OCI-LY3 (cell line): ENCODE data around the gene ZDBF2.
"Not testable (repeated sequence)": the region's sequence is repeated elsewhere in the genome, so short reads cannot be mapped to it uniquely, and the experiment has no call there.

Experiments
- H2AFZ ChIP-seq: fragments of 200-600, 300-600 bp; shearing (Covaris generic); 2 replicates; pipeline ENCODE4 v1.6.0; 2014; ENCODE audit warnings: antibody characterized with exemption, low read depth, low read length
- H3K27ac ChIP-seq: fragments of 200-600, 300-600 bp; sonication (generic); 2 replicates; pipeline ENCODE4 v1.5.1; 2014; ENCODE audit warnings: mild to moderate bottlenecking, low read length, moderate library complexity, mixed read lengths
- H3K27me3 ChIP-seq: fragments of 200-600, 300-600 bp; sonication (generic); 2 replicates; pipeline ENCODE4 v1.6.1; 2014; ENCODE audit warnings: low read depth, low read length, mixed read lengths
- H3K36me3 ChIP-seq: fragments of 200-600, 300-600 bp; sonication (generic); replicated peaks from 2 replicates; pipeline ENCODE3; 2014; ENCODE audit warnings: low read depth, low read length, mixed read lengths
- H3K4me1 ChIP-seq: fragments of 300-600, 200-600 bp; sonication (generic); 2 replicates; pipeline ENCODE4 v1.6.1; 2014; ENCODE audit warnings: low read length, mixed read lengths
- H3K4me2 ChIP-seq: fragments of 200-600, 300-600 bp; sonication (generic); 2 replicates; pipeline ENCODE4 v1.6.1; 2014; ENCODE audit warnings: low read length, mixed read lengths
- H3K4me3 ChIP-seq: fragments of 300-600, 200-600 bp; sonication (generic); 2 replicates; pipeline ENCODE4 v1.5.1; 2014; ENCODE audit warnings: antibody characterized with exemption, mild to moderate bottlenecking, low read length, moderate library complexity
- H3K79me2 ChIP-seq: fragments of 300-600, 200-600 bp; shearing (Covaris generic); 2 replicates; pipeline ENCODE4 v1.6.1; 2014; ENCODE audit warnings: mild to moderate bottlenecking, low read length, mixed read lengths
- H3K9ac ChIP-seq: fragments of 300-600, 200-600 bp; shearing (Covaris generic); 2 replicates; pipeline ENCODE4 v1.6.0; 2014; ENCODE audit warnings: mild to moderate bottlenecking, low read length, moderate library complexity
- H3K9me3 ChIP-seq: fragments of 200-600, 300-600 bp; shearing (Covaris generic); 2 replicates; pipeline ENCODE4 v1.6.1; 2014; ENCODE audit warnings: low read length, mixed read lengths; ENCODE audit not compliant: insufficient read depth
- H4K20me1 ChIP-seq: fragments of 200-600, 300-600 bp; sonication (generic); 2 replicates; pipeline ENCODE4 v1.6.1; 2016; ENCODE audit warnings: low read length, mixed read lengths; ENCODE audit not compliant: insufficient read depth
- EZH2phosphoT487 ChIP-seq: fragments of 200-600 bp; shearing (Covaris generic); IDR thresholded peaks from 2 replicates; pipeline ENCODE4 v1.6.1; 2018; ENCODE audit warnings: antibody characterized with exemption, mixed run types, low read depth
- TF ChIP-seq, protein P1 (sequence below): fragments of 200-600, 300-600 bp; sonication (generic); IDR thresholded peaks from 2 replicates; pipeline ENCODE4 v1.5.1; 2014; ENCODE audit warnings: antibody characterized with exemption, low read length, low read depth

ZDBF2 gene

GRCh38 chr2:206274434-206275311 is at the start of gene ZDBF2:
TSS of gene ZDBF2 (plus strand) at chr2:206274663. CDS start at chr2:206281850, 7,187 bp downstream.
- no peak for TF ChIP-seq EZH2phosphoT487
- TF ChIP-seq, protein P1, sequence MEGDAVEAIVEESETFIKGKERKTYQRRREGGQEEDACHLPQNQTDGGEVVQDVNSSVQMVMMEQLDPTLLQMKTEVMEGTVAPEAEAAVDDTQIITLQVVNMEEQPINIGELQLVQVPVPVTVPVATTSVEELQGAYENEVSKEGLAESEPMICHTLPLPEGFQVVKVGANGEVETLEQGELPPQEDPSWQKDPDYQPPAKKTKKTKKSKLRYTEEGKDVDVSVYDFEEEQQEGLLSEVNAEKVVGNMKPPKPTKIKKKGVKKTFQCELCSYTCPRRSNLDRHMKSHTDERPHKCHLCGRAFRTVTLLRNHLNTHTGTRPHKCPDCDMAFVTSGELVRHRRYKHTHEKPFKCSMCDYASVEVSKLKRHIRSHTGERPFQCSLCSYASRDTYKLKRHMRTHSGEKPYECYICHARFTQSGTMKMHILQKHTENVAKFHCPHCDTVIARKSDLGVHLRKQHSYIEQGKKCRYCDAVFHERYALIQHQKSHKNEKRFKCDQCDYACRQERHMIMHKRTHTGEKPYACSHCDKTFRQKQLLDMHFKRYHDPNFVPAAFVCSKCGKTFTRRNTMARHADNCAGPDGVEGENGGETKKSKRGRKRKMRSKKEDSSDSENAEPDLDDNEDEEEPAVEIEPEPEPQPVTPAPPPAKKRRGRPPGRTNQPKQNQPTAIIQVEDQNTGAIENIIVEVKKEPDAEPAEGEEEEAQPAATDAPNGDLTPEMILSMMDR = no peak
- Histone ChIP-seq H2AFZ (peak within 1 kb of the TSS; percentile 61; the same call in 1 of the 2 replicates), H3K9me3 (no peaks in the 10 kb centered on the region), H3K27me3 (peaks cover 6% of the 10 kb centered on the region), H3K9ac (peak within 1 kb of the TSS; percentile 54; the same call in 1 of the 2 replicates), H3K36me3 (no peaks in the 10 kb centered on the region), H3K79me2 (no peaks in the 10 kb centered on the region), H3K4me1 (no peaks in the 10 kb centered on the region), H3K27ac (no peak within 1 kb of the TSS), H3K4me2 (peak within 1 kb of the TSS; percentile 58), H3K4me3 (peak within 1 kb of the TSS; percentile 77), H4K20me1 (no peaks in the 10 kb centered on the region)

- H2AFZ ChIP-seq = no peak overlapping the region
- peak overlapping the region; percentile 28; the same call in 1 of the 2 replicates for H3K4me3 ChIP-seq
- no peak overlapping the region for H3K27ac ChIP-seq
- no peaks in the 10 kb centered on the region for H4K20me1 ChIP-seq
- TF ChIP-seq, protein P1 = no peak
- TF ChIP-seq EZH2phosphoT487 = no peak
- H3K79me2 ChIP-seq = no peaks in the 10 kb centered on the region
- H3K4me1 ChIP-seq = peaks cover 9% of the 10 kb centered on the region
- 0 out of 2 replicates have a peak, but pooled peaks cover 4% of the 10 kb centered on the region for H3K9me3 ChIP-seq
- H3K9ac ChIP-seq = no peak overlapping the region
- H3K36me3 ChIP-seq = no peaks in the 10 kb centered on the region
- H3K4me2 ChIP-seq = peak overlapping the region; percentile 55
- peaks cover 4% of the 10 kb centered on the region; the same call in 1 of the 2 replicates for H3K27me3 ChIP-seq
Measured at GRCh38 chr2:206225435-206226232, 48.8 kb upstream of the ZDBF2 start.

DNA sequence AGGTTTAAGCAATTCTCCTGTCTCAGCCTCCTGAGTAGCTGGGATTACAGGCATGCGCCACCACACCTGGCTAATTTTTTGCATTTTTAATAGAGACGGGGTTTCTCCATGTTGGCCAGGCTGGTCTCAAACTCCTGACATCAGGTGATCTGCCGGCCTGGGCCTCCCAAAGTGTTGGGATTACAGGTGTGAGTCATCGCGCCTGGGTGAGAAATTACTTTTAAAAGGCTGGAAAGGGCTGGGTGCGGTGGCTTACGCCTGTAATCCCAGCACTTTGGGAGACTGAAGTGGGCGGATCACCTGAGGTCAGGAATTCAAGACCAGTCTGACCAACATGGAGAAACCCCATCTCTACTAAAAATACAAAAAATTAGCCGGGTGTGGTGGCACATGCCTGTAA is 45.8 kb upstream of the ZDBF2 start:
- H3K27ac ChIP-seq, H3K4me3 ChIP-seq, H3K4me2 ChIP-seq, H2AFZ ChIP-seq, H3K27me3 ChIP-seq, H3K36me3 ChIP-seq, H3K79me2 ChIP-seq, H3K9me3 ChIP-seq, H3K9ac ChIP-seq, H4K20me1 ChIP-seq, H3K4me1 ChIP-seq: not testable (repeated sequence)

- no peaks in the 10 kb centered on the region for H3K36me3 ChIP-seq
- H3K4me1 ChIP-seq = peaks cover 9% of the 10 kb centered on the region
- no peak overlapping the region for H3K4me2 ChIP-seq
- H3K79me2 ChIP-seq = no peaks in the 10 kb centered on the region
- TF ChIP-seq, protein P1 = no peak
- no peak for TF ChIP-seq EZH2phosphoT487
- H3K4me3 ChIP-seq = no peak overlapping the region
- H3K27me3 ChIP-seq = peaks cover 4% of the 10 kb centered on the region; the same call in 1 of the 2 replicates
- H4K20me1 ChIP-seq = no peaks in the 10 kb centered on the region
- 0 out of 2 replicates have a peak, but pooled peaks cover 4% of the 10 kb centered on the region for H3K9me3 ChIP-seq
- H2AFZ ChIP-seq = no peak overlapping the region
- no peak overlapping the region for H3K9ac ChIP-seq
- no peak overlapping the region for H3K27ac ChIP-seq
Measured at GRCh38 chr2:206229642-206230041, 44.8 kb upstream of the ZDBF2 start.
